Measurements from ENCODE around the gene METTL22. TPM values are rescaled to one million over a fixed set of nuclear protein-coding genes. Genes with fewer than 3 reads are reported as not detected.

METTL22 gene
- total RNA-seq, 1 donor from 2014 or later = 41.1 TPM

GRCh38 chr16:8686031-8686621 is 64.6 kb downstream of the METTL22 start:
- Mint-ChIP-seq H3K36me3 (peaks cover 16% of the 10 kb centered on the region), H3K27ac (peak overlapping the region; percentile 92), H3K4me3 (peak overlapping the region; percentile 12), H3K27me3 (ENCODE audit: insufficient read depth, low read depth) (peaks cover 7% of the 10 kb centered on the region), H3K9me3 (peaks cover 23% of the 10 kb centered on the region), H3K4me1 (peaks cover 28% of the 10 kb centered on the region)
- DNase-seq (ENCODE audit: low spot score) = peak; percentile 86
- peaks cover 11% of the 10 kb centered on the region for H3K4me1 ChIP-seq
- peak overlapping the region; percentile 33 for H3K4me2 ChIP-seq
- H3K9me3 ChIP-seq (ENCODE audit: low read depth) = peaks cover 6% of the 10 kb centered on the region
- no peaks in the 10 kb centered on the region for H3K79me2 ChIP-seq (ENCODE audit: low read depth)
- peaks cover 48% of the 10 kb centered on the region for H4K20me1 ChIP-seq (ENCODE audit: low read depth)
- no peaks in the 10 kb centered on the region for H3K36me3 ChIP-seq
- H3K4me3 ChIP-seq = no peak overlapping the region
- peaks cover 71% of the 10 kb centered on the region for H3K27me3 ChIP-seq
- H2AFZ ChIP-seq (replicated peaks) = no peak overlapping the region
- H3F3A ChIP-seq (ENCODE audit: low read depth) = peaks cover 10% of the 10 kb centered on the region
- H3K27ac ChIP-seq = no peak overlapping the region
- H3K9ac ChIP-seq = no peak overlapping the region
- TF ChIP-seq EZH2phosphoT487 (IDR thresholded peaks at IDR 0.05) = peak; percentile 88
- TF ChIP-seq CTCF (IDR thresholded peaks at IDR 0.05) = no peak

GRCh38 chr16:8686879-8687278 is 65.4 kb downstream of the METTL22 start:
- peak overlapping the region; percentile 72 for H3K27ac Mint-ChIP-seq
- no peak overlapping the region for H3K4me2 ChIP-seq
- H3K4me1 Mint-ChIP-seq = peaks cover 28% of the 10 kb centered on the region
- H3K79me2 ChIP-seq (ENCODE audit: low read depth) = no peaks in the 10 kb centered on the region
- H4K20me1 ChIP-seq (ENCODE audit: low read depth) = peaks cover 48% of the 10 kb centered on the region
- no peak overlapping the region for H3K4me3 ChIP-seq
- no peak for DNase-seq (ENCODE audit: low spot score)
- H3K36me3 Mint-ChIP-seq = peaks cover 16% of the 10 kb centered on the region
- no peaks in the 10 kb centered on the region for H3K36me3 ChIP-seq
- H3K9ac ChIP-seq = no peak overlapping the region
- peaks cover 10% of the 10 kb centered on the region for H3F3A ChIP-seq (ENCODE audit: low read depth)
- H3K27me3 Mint-ChIP-seq (ENCODE audit: insufficient read depth, low read depth) = peaks cover 7% of the 10 kb centered on the region
- no peak overlapping the region for H3K27ac ChIP-seq
- H3K27me3 ChIP-seq = peaks cover 71% of the 10 kb centered on the region
- TF ChIP-seq EZH2phosphoT487 (IDR thresholded peaks at IDR 0.05) = no peak
- no peak for TF ChIP-seq CTCF (IDR thresholded peaks at IDR 0.05)
- no peak for TF ChIP-seq EZH2 (IDR thresholded peaks at IDR 0.05)
- no peak overlapping the region for H2AFZ ChIP-seq (replicated peaks)
- peaks cover 6% of the 10 kb centered on the region for H3K9me3 ChIP-seq (ENCODE audit: low read depth)
- peak overlapping the region; percentile 38 for H3K4me3 Mint-ChIP-seq
- peaks cover 11% of the 10 kb centered on the region for H3K4me1 ChIP-seq
- H3K9me3 Mint-ChIP-seq = peaks cover 26% of the 10 kb centered on the region

GRCh38 chr16:8689686-8690085 is 68.2 kb downstream of the METTL22 start:
- TF ChIP-seq CTCF (IDR thresholded peaks at IDR 0.05) (no peak), EZH2 (IDR thresholded peaks at IDR 0.05) (no peak), EZH2phosphoT487 (IDR thresholded peaks at IDR 0.05) (no peak)
- Histone ChIP-seq H4K20me1 (ENCODE audit: low read depth) (peaks cover 31% of the 10 kb centered on the region), H3K9me3 (ENCODE audit: low read depth) (peaks cover 6% of the 10 kb centered on the region), H3K27me3 (peaks cover 44% of the 10 kb centered on the region), H3K79me2 (ENCODE audit: low read depth) (no peaks in the 10 kb centered on the region), H3K27ac (no peak overlapping the region), H3K4me3 (no peak overlapping the region), H3F3A (ENCODE audit: low read depth) (peaks cover 10% of the 10 kb centered on the region), H3K4me1 (peaks cover 11% of the 10 kb centered on the region), H3K4me2 (no peak overlapping the region), H3K9ac (no peak overlapping the region), H3K36me3 (no peaks in the 10 kb centered on the region), H2AFZ (replicated peaks) (no peak overlapping the region)
- H3K36me3 Mint-ChIP-seq = peaks cover 16% of the 10 kb centered on the region
- H3K27me3 Mint-ChIP-seq (ENCODE audit: insufficient read depth, low read depth) = peaks cover 5% of the 10 kb centered on the region
- peaks cover 23% of the 10 kb centered on the region for H3K4me1 Mint-ChIP-seq
- H3K4me3 Mint-ChIP-seq = no peak overlapping the region
- H3K27ac Mint-ChIP-seq = no peak overlapping the region
- H3K9me3 Mint-ChIP-seq = peaks cover 26% of the 10 kb centered on the region
- no peak for DNase-seq (ENCODE audit: low spot score)
